ENCODE data around the gene RAB10. TPM values are rescaled to one million over a fixed set of nuclear protein-coding genes. Genes with fewer than 3 reads are reported as not detected.

Gene RAB10
- total and polyA plus RNA-seq, 2 of the 4 experiments (the other 2 are of a cell fraction) = 30.1 to 77.1 TPM

DNA sequence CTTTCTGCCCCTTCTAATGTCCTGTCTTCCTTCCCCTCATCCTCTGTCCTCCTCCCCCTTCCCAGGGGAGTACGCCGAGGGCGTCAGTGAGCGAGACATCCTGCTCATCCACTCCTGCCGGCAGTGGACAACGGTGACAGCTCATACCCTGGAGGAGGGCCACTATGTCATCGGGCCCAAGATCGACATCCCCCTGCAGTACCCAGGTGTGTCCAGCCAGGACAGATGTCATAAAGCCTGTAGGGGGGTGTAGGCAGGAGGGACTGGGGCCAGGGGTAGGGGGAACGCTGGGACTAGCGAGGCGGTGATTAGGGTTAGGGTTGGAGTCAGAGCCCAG, 142.4 kb downstream of the RAB10 start:
- no peak overlapping the region for H4K8ac ChIP-seq (ENCODE audit: low read depth in 2 of 2, low read length in 2 of 2)
- DNase-seq (no peak), ATAC-seq (ENCODE audit: low read depth) (no peak)
- no TSS peak for BruUV-seq (replicated peaks)
- no peak overlapping the region for H3K18ac ChIP-seq (ENCODE audit: low read depth, low read length)
- H3K4me2 ChIP-seq (ENCODE audit: low read depth, low read length) = no peak overlapping the region
- H3K4me1 ChIP-seq (ENCODE audit: control insufficient read depth, insufficient read depth, low read length) = no peaks in the 10 kb centered on the region
- no peak overlapping the region for H2BK15ac ChIP-seq (ENCODE audit: low read depth, low read length)
- H2BK120ac ChIP-seq (ENCODE audit: low read depth, low read length) = no peak overlapping the region
- no peak overlapping the region for H4K91ac ChIP-seq (ENCODE audit: insufficient read depth, low read depth, low read length)
- H3K79me1 ChIP-seq (ENCODE audit: low read depth in 1 of 2, low read length in 2 of 2) = no peaks in the 10 kb centered on the region
- H3K56ac ChIP-seq (ENCODE audit: extremely low read depth, insufficient read depth, low read length) = no peak overlapping the region
- no peaks in the 10 kb centered on the region for H3K9me1 ChIP-seq (ENCODE audit: insufficient read depth, low read length)
- no peak overlapping the region for H3K9ac ChIP-seq (ENCODE audit: low read depth, low read length)
- WGBS, 2 experiments (ENCODE audit: extremely low coverage in 2 of 2, insufficient read length in 1 of 2) = 57% methylated on average over 6 of the region's 11 CpGs; no CpG with 5 or more reads in 1 of the 2 experiments
- no peak overlapping the region for H2BK5ac ChIP-seq (ENCODE audit: low read depth, low read length, poor library complexity, severe bottlenecking)
- no peak overlapping the region for H4K5ac ChIP-seq (ENCODE audit: low read depth, low read length)
- ChIA-PET CTCF (no interaction called here), POLR2A (ENCODE audit: unreplicated experiment) (no interaction called here)
- no peak overlapping the region for H3K23ac ChIP-seq (ENCODE audit: low read depth, low read length)
- no peaks in the 10 kb centered on the region for H4K20me1 ChIP-seq (ENCODE audit: insufficient read depth, low read length)
- no peak overlapping the region for H3K14ac ChIP-seq (replicated peaks; ENCODE audit: low read depth, low read length)
- intact Hi-C loops (cut with micrococcal nuclease) (no loop called here), in situ Hi-C loops (cut with MboI; ENCODE audit: low sequenced_read_pairs) (no loop called here), dilution Hi-C loops (cut with HindIII; ENCODE audit: low sequenced_read_pairs, unreplicated experiment) (no loop called here)
- no peak overlapping the region for H2BK20ac ChIP-seq (ENCODE audit: low read depth, low read length)
- no peaks in the 10 kb centered on the region for H3K36me3 ChIP-seq (ENCODE audit: control insufficient read depth, insufficient read depth, low read length)
- H3K9me3 ChIP-seq (ENCODE audit: control insufficient read depth, insufficient read depth, low read length) = no peaks in the 10 kb centered on the region; the same call in 1 of the 2 replicates
- no peak overlapping the region for H2AK9ac ChIP-seq (replicated peaks; ENCODE audit: low read depth, low read length, poor library complexity)
- H3K27me3 ChIP-seq (ENCODE audit: control insufficient read depth, insufficient read depth, low read length) = peaks cover 48% of the 10 kb centered on the region
- H3K27ac ChIP-seq (ENCODE audit: insufficient read depth, low read length) = no peak overlapping the region
- H3K4ac ChIP-seq (ENCODE audit: low read depth, low read length) = no peak overlapping the region
- H3K4me3 ChIP-seq (ENCODE audit: insufficient read depth, low read depth, low read length) = no peak overlapping the region
- no peak overlapping the region for H2AK5ac ChIP-seq (ENCODE audit: low read depth, low read length)
- peak overlapping the region; percentile 21 for H2AFZ ChIP-seq (replicated peaks; ENCODE audit: low read length, poor library complexity)
- TF ChIP-seq RCOR1 (IDR thresholded peaks at IDR 0.05; ENCODE audit: insufficient replicate concordance, low read length) = no peak
- TF ChIP-seq, protein P1, sequence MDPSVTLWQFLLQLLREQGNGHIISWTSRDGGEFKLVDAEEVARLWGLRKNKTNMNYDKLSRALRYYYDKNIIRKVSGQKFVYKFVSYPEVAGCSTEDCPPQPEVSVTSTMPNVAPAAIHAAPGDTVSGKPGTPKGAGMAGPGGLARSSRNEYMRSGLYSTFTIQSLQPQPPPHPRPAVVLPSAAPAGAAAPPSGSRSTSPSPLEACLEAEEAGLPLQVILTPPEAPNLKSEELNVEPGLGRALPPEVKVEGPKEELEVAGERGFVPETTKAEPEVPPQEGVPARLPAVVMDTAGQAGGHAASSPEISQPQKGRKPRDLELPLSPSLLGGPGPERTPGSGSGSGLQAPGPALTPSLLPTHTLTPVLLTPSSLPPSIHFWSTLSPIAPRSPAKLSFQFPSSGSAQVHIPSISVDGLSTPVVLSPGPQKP (IDR thresholded peaks at IDR 0.05; ENCODE audit: borderline replicate concordance, low read depth, low read length) = no peak
- no peak for TF ChIP-seq POLR2A (IDR thresholded peaks at IDR 0.05; ENCODE audit: low read depth, low read length)
- no peak for TF ChIP-seq MAFK (IDR thresholded peaks at IDR 0.05; ENCODE audit: low read depth, low read length)
- no peak for TF ChIP-seq SMC3 (IDR thresholded peaks at IDR 0.05; ENCODE audit: low read depth, low read length)
